UCSD-AML1 (cell line): Measurements from ENCODE around the gene PNPLA7.
"Not testable (repeated sequence)": the region's sequence is repeated elsewhere in the genome, so short reads cannot be mapped to it uniquely, and the experiment has no call there.

Experiments used
- DNase-seq: peaks from one replicate; lab custom pipeline; 2025; ENCODE audit not compliant: unreplicated experiment; lab: John Stamatoyannopoulos, UW

Gene PNPLA7

DNA sequence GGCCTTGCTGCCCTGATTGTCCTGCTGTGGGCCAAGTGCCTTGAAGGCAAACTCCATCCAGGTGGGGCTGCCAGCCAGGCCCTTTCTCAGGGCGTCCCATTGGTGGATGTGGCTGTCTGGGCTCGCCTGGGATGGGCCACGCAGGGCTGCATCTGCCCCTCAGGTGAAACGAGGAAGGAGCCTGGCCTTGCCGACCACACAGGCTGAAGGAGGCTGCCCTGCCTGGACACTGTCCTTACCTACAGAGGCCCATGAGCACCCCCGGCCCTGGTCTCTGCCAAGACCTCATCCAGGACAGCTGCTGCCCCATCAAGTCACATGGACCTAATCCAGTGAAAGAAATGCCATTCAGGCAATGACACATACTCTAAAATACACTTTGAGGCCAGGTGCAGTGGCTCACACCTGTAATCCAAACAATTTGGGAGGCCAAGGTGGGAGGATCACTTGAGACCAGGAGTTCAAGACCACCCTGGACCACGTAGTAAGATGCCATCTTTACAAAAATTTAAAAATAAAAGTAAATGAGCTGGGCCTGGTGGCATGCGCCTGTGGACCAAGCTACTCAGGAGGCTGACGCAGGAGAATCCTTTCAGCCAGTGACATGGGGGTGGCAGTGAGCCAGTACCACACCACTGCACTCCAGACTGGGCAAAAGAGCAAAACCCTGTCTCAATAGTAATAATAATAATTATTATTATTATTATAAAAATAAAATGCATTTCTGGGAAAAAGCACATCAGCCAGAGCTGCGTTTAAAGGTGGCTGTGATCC lies 33.9 kb downstream of the PNPLA7 start:
- no peak for DNase-seq

DNA sequence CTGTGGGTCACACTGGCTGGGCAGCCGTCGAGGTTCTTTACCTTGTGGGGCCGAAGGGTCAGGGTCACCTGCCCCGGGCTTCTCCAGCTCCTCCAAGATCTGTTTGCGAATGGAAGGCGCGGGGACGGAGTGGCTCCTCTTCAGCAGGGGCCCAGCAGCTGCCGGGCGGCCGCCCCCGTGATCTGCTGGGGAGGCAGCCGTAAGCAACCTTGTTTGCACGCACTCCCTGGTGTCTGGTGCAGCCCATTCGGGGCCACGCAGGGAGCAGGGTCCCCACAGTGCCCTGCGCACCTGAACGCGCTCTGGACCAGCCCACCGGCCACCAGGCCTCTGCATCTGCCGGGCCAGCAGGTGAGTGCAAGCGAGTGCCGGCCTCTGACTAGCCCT lies 34.9 kb downstream of the PNPLA7 start:
- DNase-seq = no peak

GRCh38 chr9:137514691-137515337 lies 35.4 kb downstream of the PNPLA7 start:
- DNase-seq = no peak

- DNase-seq = not testable (repeated sequence)
Observed at GRCh38 chr9:137513801-137514570, 36.2 kb downstream of the PNPLA7 start.

DNA sequence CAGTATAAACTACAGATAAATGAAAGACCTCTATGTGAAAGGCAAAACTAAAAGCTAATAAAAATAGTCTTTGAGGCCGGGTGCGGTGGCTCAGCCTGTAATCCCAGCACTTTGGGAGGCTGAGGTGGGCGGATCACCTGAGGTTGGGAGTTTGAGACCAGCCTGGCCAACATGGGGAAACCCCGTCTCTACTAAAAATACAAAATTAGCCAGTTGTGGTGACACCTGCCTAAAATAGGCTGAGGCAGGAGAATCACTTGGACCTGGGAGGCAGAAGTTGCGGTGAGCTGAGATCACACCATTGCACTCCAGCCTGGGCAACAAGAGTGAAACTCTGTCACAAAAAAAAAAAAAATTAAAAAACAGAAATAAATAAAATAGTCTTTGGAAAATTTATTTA lies 37.1 kb downstream of the PNPLA7 start:
- not testable (repeated sequence) for DNase-seq

DNA sequence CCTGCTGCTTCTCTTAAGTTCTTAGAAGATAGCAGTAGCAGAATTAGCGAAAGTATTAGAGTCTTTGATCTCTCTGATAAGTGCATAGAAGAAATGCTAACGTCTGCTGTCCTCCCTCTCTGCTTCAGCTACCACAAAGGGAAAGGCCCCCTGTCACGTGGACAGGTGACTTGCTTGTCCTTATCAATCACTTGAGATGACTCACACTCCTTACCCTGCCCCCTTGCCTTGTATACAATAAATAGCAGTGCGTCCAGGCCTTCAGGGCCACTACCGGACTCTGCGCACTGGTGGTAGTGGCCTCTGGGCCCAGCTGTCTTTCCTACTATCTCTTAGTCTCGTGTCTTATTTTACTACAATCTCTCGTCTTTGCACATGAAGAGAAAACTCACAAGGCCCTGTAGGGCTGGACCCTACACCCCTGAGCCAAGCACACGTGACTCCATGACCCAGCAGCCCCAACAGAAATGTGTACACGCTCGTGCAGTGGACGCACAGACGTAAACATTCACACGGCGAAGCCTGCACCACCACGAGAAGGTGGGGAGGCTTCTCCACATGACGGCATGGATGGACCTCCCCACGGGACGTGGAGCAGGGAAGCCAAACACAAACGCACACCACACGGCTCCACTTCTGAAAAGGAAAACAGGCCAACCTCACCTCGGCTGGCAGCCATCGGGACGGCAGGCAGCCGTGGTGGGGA lies 38.3 kb downstream of the PNPLA7 start:
- no peak for DNase-seq

- not testable (repeated sequence) for DNase-seq
Observed at GRCh38 chr9:137511126-137511525, 39.1 kb downstream of the PNPLA7 start.

GRCh38 chr9:137509198-137509597 lies 41.0 kb downstream of the PNPLA7 start:
- no peak for DNase-seq

GRCh38 chr9:137506702-137507171 lies 43.5 kb downstream of the PNPLA7 start:
- no peak for DNase-seq

DNA sequence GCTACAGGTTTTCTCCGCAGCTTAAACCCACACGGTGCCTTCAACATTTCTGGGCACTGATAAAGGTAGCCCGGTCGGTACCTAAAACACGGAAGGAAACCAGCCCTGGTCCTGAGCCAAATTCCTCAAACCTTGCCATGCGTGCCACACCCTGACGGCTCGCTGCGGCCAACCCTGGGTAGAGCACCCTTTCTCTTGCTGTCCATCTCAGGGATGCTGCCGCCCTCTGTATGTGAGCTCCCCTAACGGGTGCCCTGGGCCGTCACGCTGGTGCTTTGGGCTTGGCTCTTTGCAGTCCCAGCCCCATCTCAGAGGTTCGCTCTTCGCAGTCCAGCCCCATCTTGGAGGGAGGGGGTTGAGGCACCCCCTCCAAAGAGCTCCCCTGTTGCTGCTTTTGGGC lies 43.9 kb downstream of the PNPLA7 start:
- no peak for DNase-seq

DNA sequence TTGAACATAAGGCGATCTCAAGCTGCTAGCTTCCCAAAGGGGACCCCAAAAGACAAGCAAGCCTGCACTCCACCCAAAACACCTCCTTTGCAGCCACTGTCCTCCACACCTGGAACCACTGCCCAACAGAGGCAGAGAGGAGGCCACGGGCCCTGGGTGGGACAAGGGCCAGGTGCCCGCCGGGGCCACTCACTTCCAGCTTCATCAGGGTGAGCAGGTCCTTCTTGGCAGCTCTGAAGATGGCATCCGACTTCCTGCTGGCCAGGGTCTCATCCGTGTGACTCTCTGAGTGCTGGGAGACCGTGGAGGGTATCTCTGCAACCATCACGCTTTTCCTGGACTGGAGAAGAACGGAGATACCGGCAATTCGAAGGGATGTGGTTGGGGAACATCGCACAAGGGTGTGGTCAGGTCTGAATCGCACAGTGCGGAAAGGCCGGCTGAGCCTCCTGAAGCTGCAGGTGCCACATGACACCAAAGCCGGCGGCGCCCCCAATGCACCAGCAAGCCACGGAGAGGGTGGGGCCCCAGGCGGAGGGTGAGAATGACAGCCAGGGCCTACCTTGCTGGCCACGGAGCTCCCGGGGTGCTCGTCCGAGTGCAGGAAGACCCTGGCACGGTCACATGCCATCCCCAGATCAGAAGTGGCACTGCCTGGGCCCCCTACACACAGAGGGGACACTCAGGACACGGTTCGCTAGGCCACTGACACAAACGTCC lies 44.6 kb downstream of the PNPLA7 start:
- no peak for DNase-seq

DNA sequence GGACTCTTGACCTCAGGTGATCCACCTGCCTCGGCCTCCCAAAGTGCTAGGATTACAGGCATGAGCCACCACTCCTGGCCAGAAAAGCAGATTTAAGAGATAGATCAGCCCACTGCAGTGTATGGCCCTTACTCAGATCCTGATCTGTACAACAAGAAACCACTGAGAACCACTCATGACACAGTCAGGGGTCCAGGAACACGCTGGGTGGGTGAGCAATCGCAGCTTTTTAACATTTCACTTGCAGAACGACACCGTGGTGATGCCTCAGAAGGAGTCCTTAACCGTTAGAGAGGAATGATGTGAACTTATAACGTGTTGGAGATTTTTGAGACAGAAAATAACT lies 45.8 kb downstream of the PNPLA7 start:
- no peak for DNase-seq

DNA sequence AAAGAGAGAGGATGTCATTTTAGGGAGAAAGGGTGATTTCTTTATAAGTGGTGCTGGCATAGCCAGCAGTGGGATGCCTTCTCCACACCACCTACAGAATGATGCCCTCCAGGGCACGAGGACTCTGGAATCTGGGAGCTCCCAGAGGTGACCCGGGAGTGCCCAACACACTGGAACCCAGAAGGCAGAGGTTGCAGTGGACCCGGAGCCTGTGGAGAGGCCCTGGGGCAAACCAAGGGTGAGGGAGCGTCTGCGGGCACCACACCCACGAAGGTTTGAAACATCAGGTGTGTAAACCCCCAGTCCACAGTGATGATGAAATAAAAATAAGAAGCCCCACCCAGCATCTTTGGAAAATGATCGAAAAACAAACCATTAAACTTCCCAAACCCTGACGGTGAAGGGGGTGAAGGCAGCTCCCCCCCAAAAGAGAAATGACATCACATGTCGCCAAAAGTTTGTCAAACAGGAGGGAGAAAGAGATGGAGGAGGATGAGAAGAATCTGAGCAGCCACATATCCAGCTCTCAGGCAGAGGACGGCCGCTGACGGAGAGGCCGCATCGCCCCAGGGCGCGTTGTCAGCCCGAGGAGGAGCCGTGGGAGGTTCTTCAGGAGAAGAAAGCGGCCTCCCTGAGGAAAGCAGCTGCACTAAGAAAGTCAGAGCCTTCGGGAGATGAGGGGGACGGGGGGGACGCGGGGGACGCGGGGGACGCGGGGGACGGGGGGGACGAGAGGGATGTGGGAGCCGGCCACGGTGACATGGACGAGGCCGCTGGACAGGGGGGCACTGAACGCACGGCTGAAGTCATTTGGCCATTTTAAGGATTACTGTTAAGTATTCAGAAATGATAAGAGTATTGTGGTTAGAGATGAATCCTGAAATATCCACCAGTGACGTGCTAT lies 47.9 kb downstream of the PNPLA7 start:
- DNase-seq = no peak

- DNase-seq = no peak
Observed at GRCh38 chr9:137501457-137501856, 48.7 kb downstream of the PNPLA7 start.

DNA sequence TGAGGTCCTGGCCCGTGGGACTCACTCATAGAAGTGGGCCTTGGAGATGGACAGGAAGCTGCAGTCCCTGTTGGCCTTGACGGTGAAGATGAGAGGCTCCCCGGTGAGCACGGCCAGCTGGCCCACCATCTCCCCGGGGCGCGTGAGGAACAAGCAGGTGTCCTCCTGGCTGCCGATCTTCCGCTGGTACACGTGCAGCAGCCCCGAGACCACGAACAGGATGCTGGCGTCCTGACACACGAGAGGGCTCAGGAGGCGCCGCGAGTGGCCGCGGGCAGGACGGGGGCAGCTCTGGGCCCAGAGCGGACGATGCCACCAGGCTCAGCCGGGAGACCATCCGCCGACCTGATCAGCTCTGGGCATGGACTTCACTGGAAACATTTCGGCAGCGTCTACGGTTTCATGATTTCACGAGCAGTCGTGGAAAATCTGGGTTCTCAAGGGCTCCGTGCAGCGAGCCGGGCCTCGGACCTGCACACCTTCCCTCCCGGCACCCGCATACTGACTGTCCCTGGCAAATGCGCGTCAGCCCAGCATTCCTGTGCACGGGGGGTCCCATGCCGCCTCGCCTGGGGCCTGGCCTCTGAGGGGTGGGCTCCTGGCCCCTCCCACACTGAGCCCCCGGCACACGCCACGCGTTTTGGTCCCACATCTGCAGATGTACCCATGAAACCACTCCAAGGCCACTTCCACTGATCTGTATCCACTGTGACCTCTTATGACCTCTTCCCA lies 49.4 kb downstream of the PNPLA7 start:
- DNase-seq = no peak

- DNase-seq = no peak
Observed at GRCh38 chr9:137499858-137500661, 50.1 kb downstream of the PNPLA7 start.

DNA sequence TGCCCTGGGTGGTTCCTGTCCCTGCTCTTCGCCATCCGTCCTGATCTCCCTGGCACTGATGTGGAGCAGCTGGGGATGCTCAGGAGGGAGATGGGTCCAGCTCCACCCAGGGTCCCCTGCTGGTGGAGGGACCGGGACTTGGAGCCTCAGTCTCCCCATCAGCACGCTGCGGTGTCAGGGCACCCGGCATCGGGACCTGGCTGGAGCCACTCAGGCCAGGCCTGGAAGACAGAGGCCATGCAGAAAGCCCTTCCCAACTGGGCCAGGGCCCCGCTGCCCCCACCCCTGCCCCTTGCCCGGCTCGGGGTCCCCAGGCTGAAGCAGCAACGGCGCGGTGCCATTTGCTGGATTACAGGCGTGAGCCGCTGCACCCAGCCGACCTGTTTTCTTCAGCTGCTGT lies 50.8 kb downstream of the PNPLA7 start:
- DNase-seq = no peak

- DNase-seq = no peak
Observed at GRCh38 chr9:137498720-137499150, 51.5 kb downstream of the PNPLA7 start.
